GM19467 (cell line): ENCODE data around the gene SKP1.
"Not testable (repeated sequence)": the region's sequence is repeated elsewhere in the genome, so short reads cannot be mapped to it uniquely, and the experiment has no call there.

Experiments
- ATAC-seq: cut with Tn5 transposase; IDR thresholded peaks from one replicate; pipeline ENCODE4 v1.9.1; 2021; ENCODE audit warnings: mild to moderate bottlenecking, moderate library complexity; ENCODE audit not compliant: unreplicated experiment

The SKP1 gene

DNA sequence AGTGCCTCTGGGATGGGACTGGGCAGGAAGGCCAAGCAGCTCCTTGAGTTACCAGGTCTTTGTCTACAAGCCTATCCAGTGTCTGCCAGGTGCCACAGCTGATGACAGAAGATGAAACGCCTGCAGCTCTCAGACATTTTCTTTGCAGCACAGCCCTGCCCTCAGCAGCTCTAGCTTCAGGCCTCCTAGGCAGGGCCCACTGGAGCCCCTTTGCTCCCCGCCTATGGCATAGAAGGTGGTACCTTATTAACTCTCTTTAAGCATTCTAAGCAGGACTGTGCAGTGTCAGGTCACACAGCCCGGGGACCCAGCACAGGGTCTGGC, 1.3 kb upstream of the SKP1 start:
- no peak for ATAC-seq

DNA sequence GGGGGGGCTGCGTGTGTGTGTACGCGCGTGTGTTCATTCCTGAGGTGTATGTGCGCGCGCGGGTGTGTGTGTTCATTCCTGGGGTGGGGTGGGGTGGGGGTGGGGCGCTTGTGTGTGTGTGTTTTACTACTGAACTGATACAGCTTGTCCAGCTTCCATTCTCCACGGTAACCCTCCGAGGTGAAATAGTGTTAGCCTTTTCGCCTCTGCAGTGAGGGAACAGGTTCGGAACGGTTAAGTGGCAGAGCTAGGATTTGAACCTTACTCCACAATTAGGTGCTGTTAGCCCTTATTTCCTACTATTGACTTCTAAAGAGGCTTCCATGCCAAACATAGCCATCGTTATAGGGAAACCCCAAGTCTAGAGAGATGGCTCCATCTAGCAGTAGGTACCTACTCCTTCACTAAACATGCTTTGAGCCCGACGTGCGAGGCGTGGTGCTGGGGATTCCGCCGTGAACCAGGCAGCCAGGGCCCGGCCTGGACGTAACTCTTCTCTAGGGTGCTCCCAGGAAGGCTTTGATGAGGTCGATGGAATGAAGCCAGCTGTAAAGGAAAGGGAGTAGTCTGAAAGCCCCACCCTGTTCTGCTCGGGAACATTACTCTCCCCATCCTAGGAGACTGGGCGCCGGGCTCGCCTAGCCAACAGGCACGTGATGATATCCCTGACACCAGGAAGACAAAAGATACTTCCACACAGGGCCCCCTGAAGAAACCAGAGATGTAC, 782 bp upstream of the SKP1 start:
- ATAC-seq = no peak

DNA sequence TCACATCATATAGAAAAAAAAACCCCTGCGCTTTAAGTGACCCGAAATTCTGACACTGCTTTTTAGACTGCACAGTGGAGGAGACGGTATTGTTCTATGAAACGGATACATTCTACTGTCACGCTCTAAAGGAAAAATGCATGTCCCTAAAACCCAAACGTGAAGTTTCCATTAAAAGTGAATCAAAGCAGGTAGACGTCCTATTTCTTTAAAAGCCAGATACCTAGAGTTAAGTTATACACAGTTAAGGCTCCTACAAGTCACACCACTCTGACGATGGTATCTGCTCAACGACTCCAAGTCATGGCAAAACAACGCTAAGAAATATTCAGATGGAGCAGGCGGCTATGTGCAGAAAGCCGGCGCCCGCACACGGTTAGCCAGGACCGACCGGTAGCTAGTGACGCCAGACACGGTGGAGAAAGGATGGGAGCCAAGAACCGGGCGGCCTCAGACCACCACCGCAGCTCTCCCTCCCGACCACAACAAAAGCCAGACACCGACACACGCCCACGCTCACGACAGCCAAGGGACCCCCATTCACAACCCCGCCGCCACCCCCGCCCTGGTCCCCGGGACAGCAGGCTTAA, 734 bp downstream of the SKP1 start:
- ATAC-seq = peak; percentile 9

DNA sequence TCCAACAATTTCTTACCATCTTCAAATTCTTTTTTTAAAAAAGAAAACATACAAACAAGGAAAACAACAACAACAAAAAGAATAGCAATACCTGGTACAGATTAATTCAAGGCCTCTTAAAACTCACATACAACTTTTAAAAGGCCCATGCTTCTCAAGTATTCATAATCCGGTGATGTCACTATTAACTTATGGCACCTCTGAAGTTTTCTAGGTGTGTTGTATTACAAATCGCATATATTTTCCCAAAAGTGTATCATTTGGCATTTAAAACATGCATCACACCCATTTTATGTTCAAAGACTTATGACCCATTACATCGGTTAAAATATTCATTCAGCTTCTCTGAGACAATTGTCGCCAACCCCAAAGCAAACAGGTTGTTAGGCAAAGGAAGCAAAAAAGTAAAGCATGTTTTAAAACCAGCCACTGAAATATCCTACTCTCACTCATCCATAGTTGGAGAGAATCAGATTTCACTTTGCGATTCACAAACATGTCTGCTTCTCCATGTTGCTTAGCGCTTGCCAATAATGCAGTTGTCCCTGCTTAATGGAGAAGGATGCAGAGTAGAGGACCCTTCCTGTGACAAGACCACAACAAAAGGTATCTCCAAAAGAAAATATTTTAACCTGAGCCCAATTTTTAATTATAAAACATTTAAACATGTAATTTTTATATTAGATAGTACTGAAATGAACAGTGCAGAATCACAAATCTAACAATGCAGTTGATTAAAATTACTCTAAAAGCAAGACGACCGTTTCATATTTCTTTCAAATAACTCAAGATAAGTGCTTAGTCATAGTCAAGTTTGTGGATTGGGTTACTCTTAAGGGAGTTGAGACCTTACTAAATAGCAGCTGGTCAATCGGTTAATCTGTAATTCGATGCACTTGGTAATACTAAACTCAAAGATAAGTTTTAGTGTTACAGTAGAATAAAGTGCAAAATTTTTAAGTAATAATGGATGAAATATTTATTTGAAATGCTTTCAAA, 1.6 kb downstream of the SKP1 start:
- ATAC-seq = no peak

DNA sequence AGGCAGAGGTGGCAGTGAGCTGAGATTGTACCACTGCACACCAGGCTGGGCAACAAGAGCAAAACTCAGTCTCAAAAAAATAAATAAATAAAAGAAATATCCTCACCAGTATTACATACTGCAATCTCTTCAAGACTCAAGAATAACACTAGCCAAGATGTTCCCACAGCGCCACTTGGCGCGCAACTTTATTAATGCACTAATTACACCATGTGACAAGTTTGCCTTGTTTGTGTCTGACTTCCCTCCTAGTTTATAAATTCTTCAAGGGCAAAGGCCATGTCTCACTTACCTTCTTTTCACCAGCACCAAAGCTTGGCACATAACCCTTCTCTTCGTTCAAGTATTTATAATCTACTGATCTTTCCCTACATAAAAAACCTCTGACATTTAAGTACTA, 4.8 kb downstream of the SKP1 start:
- ATAC-seq = no peak

DNA sequence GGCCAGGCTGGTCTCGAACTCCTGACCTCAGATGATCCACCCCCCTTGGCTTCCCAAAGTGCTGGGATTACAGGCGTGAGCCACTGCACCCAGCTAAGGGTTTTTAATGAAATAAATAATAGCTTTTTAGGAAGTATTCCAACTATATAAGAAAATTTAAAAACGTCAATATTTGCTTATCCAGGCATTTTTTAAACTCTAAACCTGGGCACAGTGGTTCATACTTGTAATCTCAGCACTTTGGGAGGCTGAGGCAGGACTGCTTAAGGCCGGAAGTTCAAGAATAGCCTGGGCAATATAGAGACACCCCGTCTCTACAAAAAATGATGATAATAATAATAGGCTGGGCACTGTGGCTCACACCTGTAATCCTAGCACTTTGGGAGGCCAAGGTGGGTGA, 14.2 kb downstream of the SKP1 start:
- no peak for ATAC-seq

DNA sequence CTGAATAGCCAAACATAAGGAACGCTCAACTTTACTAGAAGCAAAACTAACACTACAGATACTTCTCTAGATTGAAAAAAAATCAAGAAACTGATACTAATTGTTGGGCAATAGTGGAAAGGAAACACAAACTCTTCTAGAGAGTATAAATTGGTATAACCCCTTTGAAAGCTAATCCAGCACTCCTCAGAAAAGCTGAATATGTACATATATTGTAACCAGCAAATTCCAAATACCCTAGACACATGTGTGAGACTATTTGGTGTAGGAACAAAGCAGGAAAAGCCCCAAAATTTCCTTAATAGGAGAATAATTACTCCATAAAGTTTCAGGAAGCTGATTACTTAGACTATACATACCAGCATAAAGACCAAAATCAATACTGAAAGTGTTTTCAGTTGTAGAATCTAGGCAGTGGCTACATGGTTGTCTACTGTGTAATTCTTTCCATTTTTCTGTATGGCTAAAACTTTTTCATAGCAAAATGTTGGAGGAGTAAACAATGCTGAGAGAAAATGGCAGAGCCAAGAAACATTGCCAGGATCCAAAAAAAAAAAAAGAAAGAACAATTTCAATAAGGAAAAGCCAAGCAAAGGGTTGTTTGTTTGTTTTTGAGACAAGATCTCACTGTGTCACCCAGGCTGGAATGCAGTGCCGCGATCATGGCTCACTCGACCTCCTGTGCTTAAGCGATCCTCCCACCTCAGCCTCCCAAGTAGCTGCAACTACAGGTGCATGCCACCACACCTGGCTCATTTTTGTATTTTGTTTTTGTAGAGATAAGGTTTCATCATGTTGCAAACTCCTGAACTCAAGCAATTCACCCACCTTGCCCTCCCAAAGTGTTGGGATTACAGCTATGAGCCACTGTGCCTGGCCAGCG, 15.0 kb downstream of the SKP1 start:
- ATAC-seq = no peak

DNA sequence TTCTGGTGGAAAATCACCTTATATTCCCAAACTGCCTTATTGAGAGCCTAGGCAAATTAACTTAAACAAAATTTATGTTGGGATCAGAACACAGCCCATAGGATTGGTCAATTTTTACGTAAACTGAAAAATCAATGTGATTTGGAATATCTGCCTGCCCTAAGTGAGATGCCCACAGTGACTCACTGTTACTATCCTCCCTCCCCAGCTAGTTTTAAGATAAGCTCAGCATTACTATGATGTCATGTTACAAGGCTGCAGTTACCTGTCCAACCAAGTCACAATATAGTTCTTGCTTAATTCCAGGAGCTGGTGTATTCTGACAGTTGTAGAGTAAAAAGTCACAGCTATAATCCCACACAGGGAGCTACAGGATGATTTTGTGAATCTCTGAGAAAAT, 23.1 kb downstream of the SKP1 start:
- ATAC-seq = no peak

DNA sequence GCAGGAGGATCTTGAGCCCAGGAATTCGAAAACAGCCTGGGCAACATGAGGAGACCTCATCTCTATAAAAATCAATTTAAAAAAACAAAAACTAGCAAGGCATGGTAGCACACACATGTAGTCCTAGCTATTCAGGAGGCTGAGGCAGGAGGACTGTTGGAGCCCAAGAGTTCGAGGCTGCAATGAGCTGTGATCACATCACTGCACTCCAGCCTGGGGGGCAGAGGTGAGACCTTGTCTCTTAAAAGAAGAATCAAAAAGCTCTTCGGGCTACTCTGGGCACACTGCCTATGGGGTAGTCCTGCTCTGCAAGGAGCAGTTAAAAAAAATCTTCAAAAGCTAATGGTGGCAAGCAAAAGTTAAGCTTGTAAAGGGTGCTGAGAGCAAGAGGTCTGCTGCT, 23.5 kb downstream of the SKP1 start:
- no peak for ATAC-seq

DNA sequence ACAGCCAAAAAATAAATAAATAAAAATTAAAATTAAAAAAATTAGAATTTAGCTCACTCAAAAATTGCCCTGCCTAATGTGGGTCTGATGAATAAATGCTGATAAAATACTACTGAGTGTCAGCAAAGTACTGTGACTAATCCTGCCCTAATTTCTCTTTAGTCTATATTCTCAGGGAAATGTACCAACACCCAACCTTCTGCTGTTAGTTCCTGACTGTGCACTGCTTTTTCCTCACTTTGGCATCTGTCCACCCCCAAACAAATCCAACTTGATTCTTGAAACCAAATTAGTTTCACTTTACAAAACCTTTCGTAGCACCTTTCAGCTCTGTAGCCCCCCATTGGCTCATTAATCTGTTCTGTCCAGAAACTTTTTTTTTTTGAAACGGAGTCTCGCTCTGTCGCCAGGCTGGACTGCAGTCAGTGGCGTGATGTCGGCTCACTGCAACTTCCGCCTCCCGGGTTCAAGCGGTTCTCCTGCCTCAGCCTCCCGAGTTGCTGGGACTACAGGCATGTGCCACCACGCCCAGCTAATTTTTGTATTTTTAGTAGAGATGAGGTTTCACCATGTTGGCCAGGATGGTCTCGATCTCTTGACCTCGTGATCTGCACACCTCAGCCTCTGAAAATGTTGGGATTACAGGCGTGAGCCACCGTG, 24.4 kb downstream of the SKP1 start:
- not testable (repeated sequence) for ATAC-seq

DNA sequence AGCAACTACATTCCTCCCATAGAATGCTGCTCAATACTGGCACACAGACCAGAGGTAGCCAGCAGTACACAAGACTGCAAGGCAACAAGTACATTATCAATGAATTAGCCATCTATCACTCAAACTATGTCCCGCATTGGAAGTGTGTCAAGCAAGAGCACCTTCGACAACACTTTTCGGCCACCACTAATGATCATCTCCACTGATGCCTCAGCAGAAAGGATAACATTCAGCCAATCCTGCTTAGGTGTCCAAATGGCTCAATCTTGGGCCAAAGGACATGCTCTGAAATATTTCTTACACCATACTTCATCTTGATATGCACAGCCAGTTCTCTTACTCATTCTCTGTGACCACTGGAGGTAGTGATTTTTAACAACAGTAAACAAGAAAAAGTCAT, 25.0 kb downstream of the SKP1 start:
- no peak for ATAC-seq

DNA sequence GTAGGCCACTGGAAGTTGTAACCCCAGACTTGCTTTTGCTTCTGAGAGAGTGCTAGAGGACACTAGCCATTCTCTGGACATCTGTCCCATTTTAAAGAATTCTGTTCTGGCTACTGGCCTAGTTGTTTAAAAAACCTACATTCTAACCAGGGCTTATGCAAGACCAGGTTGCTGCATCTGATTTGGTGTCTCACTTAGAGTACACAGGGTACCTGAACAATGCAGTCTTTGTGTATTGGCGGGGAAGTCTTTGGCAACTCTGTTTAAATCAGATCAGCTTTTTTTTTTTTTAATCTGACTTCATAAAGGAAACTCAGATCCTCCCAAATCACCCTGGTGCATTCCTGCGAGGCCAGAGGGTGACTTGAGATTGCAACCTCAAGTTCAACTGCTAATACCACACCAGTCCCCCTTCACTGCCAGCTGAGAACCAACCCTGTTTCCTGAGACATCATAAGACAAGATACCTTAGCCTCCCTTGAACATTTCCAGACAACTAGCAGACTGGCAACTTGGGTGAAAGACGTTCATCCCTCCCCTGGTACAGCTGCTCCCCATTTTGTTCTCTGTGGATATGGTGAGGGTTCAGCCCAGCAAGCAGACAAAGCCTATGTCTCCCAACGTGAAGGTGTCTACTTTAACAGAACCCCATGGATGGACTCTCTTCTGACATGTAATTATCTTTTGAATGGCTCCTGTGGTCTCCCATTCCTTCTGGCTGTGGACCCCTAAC, 27.0 kb downstream of the SKP1 start:
- ATAC-seq = no peak

DNA sequence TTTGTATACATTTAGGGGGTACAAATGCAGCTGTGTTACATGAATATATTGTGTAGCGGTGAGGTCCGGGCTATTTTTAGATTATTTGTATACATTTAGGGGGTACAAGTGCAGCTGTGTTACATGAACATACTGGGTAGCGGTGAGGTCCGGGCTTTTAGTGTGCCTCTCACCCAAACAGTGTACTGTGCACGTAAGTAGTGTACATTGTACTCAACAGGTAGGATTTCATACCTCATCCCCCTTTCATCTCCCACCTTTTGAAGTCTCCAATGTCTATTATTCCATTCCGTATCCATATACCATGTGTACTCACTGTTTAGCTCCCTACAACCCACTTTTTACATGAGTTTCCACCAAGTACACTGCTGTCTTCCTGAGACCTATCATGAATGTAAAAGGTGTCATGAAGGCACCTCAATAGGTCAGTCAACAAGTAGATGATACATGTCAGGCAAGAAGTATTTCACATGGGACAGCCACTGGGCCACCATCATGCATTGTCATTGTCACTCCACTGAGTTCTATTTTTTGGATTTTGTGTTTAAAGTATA, 27.7 kb downstream of the SKP1 start:
- ATAC-seq = no peak

DNA sequence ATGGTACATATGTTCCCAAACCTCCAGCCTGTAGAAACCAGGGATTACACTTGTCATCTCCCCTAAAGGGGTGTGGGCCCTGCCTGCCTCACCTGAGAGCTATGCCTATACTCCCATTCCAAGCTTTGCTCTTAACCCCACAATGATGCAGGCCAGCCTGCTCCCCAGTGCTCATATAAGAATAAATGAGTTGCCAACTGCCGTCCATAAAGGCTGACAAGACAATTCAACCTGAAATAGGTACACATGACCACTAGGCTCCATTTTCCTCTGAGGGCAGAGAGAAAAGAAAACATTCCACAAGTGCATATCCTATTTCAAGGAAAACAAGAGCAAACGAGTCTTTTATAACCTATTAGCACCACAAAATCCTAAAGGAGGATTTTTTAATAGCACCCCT, 28.4 kb downstream of the SKP1 start:
- ATAC-seq = no peak

DNA sequence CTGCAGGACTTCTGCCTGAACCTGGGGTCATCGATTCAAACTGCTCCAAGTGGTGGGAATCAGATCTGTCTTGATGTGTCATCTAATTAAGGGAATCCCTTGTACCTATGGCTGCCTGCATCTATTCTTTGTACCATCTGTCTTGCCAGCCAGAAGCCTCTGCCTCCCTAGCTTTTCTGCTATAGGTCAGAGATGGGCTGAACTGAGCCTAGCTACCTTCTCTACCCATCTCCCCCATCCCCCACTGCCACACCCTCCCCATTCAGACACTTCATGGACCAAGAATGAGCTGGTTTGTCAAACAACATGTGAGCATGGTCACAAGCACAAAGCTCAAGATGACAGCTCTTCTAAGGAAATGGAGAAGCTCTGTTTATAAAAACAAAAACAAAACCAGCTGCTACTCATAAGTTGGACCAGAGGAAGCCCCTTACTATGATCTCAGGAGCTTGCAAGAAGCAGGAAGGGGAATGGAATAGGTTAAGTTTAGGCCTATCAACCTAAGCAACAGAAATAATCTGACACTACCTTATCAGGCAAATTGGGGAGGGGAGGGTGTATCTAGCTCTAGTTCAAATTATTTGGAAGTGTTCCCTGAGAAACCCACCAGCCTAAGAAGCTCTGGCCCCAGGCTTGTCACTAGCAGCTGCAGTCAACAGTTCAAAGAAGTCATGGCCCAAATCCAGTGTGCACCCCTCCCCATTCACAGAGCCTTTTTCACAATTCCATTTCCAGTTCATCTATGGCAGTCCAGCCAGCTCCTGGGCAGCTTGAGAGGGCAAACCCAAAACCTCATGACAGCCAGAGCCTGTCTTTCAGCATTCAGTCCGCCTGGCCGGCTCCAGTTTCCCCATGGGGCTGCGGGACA, 29.9 kb downstream of the SKP1 start:
- no peak for ATAC-seq

DNA sequence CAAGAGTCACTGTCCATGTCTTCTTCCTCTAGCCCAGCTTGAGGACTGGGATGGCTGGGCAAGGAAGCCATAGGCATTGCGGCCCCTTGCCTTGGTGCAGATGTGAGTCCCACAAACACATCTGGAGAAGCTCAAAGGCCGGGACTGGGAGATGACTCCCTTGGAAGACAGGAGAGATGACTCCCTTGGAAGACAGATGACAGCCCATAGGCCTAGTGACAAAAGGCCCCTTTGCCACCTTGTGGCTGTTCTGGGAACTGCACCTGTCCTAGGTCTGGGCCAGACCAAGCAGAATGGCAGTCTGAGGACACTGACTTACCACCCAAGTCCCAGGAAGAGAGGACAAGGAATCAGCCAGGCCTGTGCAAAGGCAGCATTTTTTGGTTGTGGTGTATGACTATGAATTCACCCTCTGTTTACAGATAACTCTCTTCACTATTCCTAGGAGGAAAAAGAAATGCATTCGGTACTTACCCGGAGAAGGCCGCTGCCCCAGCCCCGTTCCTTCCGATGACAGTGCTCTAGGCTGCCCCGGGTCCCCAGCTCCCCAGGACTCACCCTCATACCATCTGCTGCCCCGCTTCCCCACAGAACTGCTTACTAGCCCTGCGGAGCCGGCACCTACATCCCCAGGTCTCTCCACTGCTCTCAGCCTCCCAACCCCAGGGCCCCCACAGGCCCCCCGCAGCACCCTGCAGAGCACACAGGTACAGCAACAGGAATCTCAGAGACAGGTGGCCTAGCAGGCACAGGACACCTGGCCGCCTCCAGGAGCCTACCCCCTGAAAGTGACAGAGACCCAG, 30.8 kb downstream of the SKP1 start:
- ATAC-seq = peak; percentile 71

DNA sequence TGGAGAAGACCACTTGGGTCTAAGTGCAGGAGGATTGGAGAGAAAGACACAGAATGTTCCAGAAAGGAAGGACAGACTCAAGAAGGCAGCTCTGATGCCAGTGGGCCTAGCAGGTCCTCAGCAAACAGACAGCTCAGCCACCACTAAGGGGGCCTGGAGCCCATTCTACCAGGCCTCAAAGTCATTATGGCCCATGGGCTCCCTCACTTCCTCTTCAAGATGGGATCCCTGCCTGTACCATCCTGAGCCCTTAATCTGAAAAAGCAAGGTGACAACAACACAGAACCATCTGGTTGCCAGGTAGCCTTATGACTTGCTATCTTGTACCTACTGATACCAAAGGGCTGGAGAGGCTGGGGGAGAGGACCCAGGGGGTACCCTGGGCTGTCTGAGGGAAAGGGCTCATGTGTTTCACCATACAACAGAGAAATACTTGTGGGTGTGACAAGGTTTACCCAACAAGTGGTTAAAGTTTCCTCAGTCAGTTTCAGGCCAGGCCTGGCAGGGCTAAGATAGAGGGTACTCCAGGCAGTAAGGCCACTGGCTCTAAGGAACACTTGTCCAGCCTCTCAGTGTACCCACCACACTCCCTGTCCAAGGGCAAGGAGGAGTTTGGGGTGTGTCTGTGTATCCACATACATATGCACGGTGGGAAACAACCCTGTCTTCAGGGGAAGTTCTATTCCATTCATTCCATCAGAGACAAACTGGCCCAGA, 31.6 kb downstream of the SKP1 start:
- ATAC-seq = no peak
